Osteoblast (primary cell): ENCODE measurements around the gene TBC1D23. TPM values are rescaled to one million over a fixed set of nuclear protein-coding genes. Genes with fewer than 3 reads are reported as not detected.

Source experiments
- DNase-seq: peaks from one replicate; pipeline ENCODE4 v3.0.0; 2011; ENCODE audit warnings: low spot score, mixed read lengths; ENCODE audit not compliant: insufficient read length; ENCODE audit errors: missing footprints
- H2AFZ ChIP-seq: 2 replicates; pipeline ENCODE4 v1.6.0; 2011; ENCODE audit warnings: mild to moderate bottlenecking, low read length
- H3K27ac ChIP-seq: 2 replicates; pipeline ENCODE4 v1.5.1; 2011; ENCODE audit warnings: mild to moderate bottlenecking, low read depth, low read length, moderate library complexity
- H3K27me3 ChIP-seq: 2 replicates; pipeline ENCODE4 v1.6.0; 2012; ENCODE audit warnings: mild to moderate bottlenecking, control low read depth, inconsistent platforms, low read length, moderate library complexity; ENCODE audit not compliant: insufficient read depth
- H3K36me3 ChIP-seq: 2 replicates; pipeline ENCODE4 v1.5.1; 2011; ENCODE audit warnings: mild to moderate bottlenecking, low read length, control low read depth, moderate library complexity; ENCODE audit not compliant: insufficient read depth
- H3K4me1 ChIP-seq: 2 replicates; pipeline ENCODE4 v1.5.1; 2011; ENCODE audit warnings: mild to moderate bottlenecking, low read length, control low read depth, moderate library complexity; ENCODE audit not compliant: insufficient read depth
- H3K4me2 ChIP-seq: 2 replicates; pipeline ENCODE4 v1.6.0; 2011; ENCODE audit warnings: mild to moderate bottlenecking, low read length; ENCODE audit not compliant: insufficient read depth
- H3K4me3 ChIP-seq: fragments of 200-600 bp; sonication (generic); 3 replicates; pipeline ENCODE4 v1.5.1; 2012; ENCODE audit warnings: mild to moderate bottlenecking, low read length, inconsistent platforms; ENCODE audit not compliant: insufficient read depth
- H3K79me2 ChIP-seq: 2 replicates; pipeline ENCODE4 v1.6.0; 2012; ENCODE audit warnings: mild to moderate bottlenecking, low read length, control low read depth, inconsistent platforms; ENCODE audit not compliant: insufficient read depth
- H3K9me3 ChIP-seq: 2 replicates; pipeline ENCODE4 v1.5.1; 2011; ENCODE audit warnings: low read depth, low read length, control low read depth
- H4K20me1 ChIP-seq: 2 replicates; pipeline ENCODE4 v1.6.0; 2012; ENCODE audit warnings: mild to moderate bottlenecking, low read length, control low read depth; ENCODE audit not compliant: insufficient read depth
- total RNA-seq: library from RNA; depleted of rRNA; stranded (reverse); fragments of >200 nt; gene quantifications from 2 replicates; pipeline ENCODE4 v1.2.3, GENCODE V29; 2012
- TF ChIP-seq, protein P1 (sequence below): IDR thresholded peaks from 2 replicates; pipeline ENCODE4 v1.5.1; 2011; ENCODE audit warnings: mild to moderate bottlenecking, low read depth, low read length, moderate library complexity; ENCODE audit errors: extremely low read depth

Gene TBC1D23
- total RNA-seq, 1 donor = 64.4 TPM

DNA sequence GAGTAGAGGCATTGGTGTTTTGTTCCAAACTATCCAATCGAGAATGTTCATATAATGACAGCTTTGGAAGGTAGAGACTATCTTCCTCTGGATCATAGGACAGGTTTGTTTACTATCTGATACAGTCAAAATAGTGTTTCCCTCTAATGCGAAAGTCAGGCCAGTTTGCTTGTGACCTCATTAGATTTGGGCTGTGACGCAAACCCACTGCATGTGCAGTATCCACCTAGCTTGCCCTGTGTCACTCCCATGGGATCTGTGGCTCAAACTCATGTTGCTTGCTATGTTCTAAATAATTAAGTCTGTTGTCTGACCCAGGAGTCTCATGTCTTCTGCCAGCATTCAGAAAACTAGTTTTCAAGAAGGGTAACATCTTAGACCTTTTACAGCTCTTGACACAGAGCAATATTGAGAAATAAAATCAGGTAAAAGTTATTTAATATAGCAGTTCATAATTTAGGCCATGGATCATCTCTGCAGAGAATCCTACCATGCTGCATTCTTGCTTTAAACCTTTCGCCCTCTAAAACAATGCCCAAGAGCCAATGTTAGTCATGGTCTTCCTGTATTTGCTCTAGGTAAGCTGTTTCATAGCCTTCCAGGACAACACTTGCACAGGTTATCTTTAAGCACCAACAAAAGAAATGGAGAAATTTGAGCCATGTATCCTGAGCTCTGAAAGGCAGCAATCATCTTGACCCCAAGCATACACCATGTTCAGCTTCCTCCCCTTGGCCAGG, 100.1 kb downstream of the TBC1D23 start:
- no peak overlapping the region for H2AFZ ChIP-seq
- no peaks in the 10 kb centered on the region for H3K27me3 ChIP-seq
- no peak overlapping the region for H3K27ac ChIP-seq
- H3K9me3 ChIP-seq = no peaks in the 10 kb centered on the region
- H3K36me3 ChIP-seq = peaks cover 61% of the 10 kb centered on the region
- H3K4me3 ChIP-seq = no peak overlapping the region
- no peaks in the 10 kb centered on the region for H3K4me1 ChIP-seq
- H4K20me1 ChIP-seq = no peaks in the 10 kb centered on the region
- TF ChIP-seq, protein P1, sequence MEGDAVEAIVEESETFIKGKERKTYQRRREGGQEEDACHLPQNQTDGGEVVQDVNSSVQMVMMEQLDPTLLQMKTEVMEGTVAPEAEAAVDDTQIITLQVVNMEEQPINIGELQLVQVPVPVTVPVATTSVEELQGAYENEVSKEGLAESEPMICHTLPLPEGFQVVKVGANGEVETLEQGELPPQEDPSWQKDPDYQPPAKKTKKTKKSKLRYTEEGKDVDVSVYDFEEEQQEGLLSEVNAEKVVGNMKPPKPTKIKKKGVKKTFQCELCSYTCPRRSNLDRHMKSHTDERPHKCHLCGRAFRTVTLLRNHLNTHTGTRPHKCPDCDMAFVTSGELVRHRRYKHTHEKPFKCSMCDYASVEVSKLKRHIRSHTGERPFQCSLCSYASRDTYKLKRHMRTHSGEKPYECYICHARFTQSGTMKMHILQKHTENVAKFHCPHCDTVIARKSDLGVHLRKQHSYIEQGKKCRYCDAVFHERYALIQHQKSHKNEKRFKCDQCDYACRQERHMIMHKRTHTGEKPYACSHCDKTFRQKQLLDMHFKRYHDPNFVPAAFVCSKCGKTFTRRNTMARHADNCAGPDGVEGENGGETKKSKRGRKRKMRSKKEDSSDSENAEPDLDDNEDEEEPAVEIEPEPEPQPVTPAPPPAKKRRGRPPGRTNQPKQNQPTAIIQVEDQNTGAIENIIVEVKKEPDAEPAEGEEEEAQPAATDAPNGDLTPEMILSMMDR = no peak
- no peak for DNase-seq
- H3K79me2 ChIP-seq = no peaks in the 10 kb centered on the region
- no peak overlapping the region for H3K4me2 ChIP-seq

DNA sequence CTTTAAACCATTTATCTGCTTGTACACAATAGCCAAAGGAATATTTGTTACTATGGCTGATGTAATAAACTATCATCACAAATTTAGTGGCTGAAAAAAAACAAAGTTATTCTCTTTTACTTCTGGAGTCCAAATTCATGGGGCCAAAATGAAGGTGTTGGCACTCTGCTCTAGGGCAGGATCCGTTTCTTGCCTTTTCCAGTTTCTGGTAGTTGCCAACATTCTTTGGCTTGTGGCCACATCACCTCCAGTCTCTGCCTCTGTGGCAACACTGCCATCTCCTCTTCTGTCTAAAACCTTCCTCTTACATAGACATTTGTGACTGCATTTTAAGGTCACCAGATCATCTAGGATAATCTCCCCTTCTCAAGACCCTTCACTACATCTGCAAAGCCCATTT, 101.1 kb downstream of the TBC1D23 start:
- TF ChIP-seq, protein P1 = no peak
- Histone ChIP-seq H3K9me3 (no peaks in the 10 kb centered on the region), H4K20me1 (no peaks in the 10 kb centered on the region), H3K4me1 (no peaks in the 10 kb centered on the region), H2AFZ (no peak overlapping the region), H3K36me3 (peaks cover 66% of the 10 kb centered on the region), H3K4me2 (no peak overlapping the region), H3K4me3 (no peak overlapping the region), H3K79me2 (no peaks in the 10 kb centered on the region), H3K27ac (no peak overlapping the region), H3K27me3 (no peaks in the 10 kb centered on the region)
- no peak for DNase-seq

DNA sequence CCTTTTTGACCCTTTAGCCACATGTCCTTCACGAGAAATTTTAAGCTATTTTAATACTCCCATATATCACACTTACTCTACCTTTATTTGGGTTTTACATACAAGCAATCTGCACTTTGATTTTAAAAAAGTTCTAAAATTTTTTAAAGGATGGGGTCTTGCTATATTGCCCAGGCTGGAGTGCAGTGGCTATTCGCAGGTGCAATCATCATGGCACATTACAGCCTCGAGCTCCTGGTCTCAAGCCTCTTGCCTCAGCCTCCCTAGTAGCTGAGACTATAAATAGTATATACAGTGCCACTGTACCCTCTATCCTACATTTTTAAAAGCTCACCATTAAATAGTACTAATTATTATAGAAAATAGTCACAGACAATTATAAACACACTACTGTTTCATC, 103.6 kb downstream of the TBC1D23 start:
- H3K36me3 ChIP-seq = peaks cover 79% of the 10 kb centered on the region
- H3K4me3 ChIP-seq = no peak overlapping the region
- H2AFZ ChIP-seq = no peak overlapping the region
- TF ChIP-seq, protein P1 = no peak
- no peak for DNase-seq
- no peak overlapping the region for H3K4me2 ChIP-seq
- H3K4me1 ChIP-seq = no peaks in the 10 kb centered on the region
- H4K20me1 ChIP-seq = no peaks in the 10 kb centered on the region
- no peak overlapping the region for H3K27ac ChIP-seq
- H3K27me3 ChIP-seq = no peaks in the 10 kb centered on the region
- H3K9me3 ChIP-seq = no peaks in the 10 kb centered on the region
- H3K79me2 ChIP-seq = no peaks in the 10 kb centered on the region

DNA sequence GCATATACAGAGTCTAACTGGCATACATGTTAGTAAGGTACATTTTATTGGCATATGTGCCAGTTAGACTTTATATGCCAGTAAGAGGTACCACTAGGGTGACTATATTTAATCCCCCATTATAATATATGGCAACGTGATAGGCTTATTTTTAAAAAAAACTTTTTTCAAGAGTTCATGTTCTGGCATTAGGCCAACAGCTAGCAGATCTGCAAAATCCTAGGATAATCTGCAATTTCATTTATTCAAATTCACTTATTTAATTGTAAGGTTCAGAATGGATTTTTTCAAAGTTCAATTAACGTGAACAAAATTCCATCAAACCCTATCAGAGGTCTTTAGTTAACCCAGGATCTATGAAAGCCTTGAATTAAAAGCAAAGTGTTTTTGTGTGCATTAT, 105.6 kb downstream of the TBC1D23 start:
- no peaks in the 10 kb centered on the region for H3K79me2 ChIP-seq
- TF ChIP-seq, protein P1 = no peak
- H3K27me3 ChIP-seq = no peaks in the 10 kb centered on the region
- no peaks in the 10 kb centered on the region for H3K4me1 ChIP-seq
- H3K36me3 ChIP-seq = peaks cover 76% of the 10 kb centered on the region
- H3K4me3 ChIP-seq = no peak overlapping the region
- DNase-seq = no peak
- no peaks in the 10 kb centered on the region for H3K9me3 ChIP-seq
- H3K27ac ChIP-seq = no peak overlapping the region
- no peak overlapping the region for H3K4me2 ChIP-seq
- H4K20me1 ChIP-seq = no peaks in the 10 kb centered on the region
- H2AFZ ChIP-seq = no peak overlapping the region
